ENCODE data around the gene AKAP13. TPM values are rescaled to one million over a fixed set of nuclear protein-coding genes. Genes with fewer than 3 reads are reported as not detected.
A peak's percentile ranks its signal among the peaks of the same experiment; 100 is the strongest.

The AKAP13 gene
- total RNA-seq, 1 donor from 2014 or later: 322 TPM

DNA sequence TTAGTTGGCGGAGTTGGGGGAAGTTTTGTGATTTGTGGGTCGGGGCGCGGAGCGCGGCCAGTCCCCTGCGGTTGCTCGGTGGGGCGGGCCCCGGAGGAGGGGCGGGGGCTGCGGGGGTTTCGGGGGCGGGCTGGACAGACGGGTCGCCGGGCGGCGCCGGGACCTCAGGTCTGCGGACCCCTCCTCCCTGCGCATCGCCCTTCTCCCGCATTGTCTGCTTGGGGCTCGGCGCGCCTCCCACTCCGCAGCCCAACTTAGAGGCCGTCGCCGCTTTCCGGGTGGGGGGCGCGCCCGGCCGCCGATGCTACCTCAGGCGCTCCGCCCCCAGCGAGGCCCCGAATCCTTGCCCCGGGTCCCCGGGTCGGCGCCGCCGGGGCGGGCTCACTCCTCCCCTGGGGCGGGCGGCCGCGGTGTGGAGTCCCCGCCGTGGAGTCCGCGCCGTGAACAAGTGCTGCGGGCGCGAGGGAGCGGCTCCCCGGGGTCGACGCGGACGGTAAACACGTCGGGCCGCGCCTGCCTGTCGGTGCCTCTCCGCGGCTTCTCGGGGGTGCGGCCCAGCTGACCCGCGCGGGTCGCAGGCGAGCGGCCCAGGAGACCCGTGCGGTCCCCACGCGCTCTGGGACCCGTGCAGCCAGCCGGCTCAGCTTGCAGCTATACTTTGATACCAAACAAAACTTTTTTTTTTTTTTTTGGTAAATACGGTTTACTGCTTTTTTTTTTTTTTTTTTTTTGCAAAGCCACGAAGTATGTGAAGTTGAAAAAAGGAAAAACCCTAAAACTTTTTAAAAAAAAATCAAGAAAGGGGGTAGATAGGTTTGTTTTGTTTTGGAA lies 624 bp downstream of the AKAP13 start:
- peak; percentile 77 for DNase-seq
- intact Hi-C loops (cut with DNase I): loop anchor here (10.0 kb wide), 1 partner anchor 194 kb away; no protein-coding TSS in a partner anchor

DNA sequence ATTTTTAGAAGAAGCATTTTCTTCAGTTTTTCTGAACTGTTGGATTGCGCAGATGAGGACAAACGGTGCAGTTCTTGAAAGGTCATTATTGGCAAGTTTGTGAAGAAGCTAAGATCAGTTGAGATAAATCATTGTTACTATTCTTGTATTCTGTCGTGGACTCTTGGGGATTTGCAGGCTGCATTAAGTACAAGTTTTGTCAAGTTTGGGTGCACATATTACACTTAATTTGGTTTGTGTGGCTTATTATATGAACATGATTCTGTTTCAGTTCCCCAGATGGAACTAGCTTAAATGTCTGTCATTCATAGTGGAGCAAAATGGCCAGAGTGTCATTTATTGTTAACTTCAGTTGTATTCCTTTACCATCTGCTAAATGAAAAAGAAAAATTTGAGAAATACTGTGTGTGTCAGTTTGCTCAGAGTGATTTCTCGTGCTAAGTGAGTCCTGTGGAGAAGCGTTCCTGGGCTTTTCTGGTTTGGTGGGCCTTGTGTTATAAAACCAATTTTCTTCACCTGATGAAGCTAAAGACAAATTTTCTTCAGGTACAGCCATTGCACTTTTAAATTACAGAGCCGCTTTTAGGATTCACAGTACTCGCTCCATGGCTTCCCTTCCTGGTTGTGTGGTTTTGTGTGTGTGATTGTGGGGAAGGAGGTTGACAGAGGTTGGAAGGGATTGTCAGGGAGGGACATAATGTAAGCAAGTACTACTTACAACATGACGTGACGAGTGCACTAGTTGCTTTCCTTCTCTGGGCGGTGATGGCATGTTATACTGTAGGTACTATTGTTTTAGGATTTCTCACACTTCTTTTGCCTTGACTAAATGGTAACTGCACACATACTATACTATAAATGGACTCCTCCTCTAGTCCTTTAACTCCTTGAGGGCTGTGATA lies 1.7 kb downstream of the AKAP13 start:
- intact Hi-C loops (cut with DNase I): loop anchor here (10.0 kb wide), 1 partner anchor 193 kb away; no protein-coding TSS in a partner anchor
- ATAC-seq (ENCODE audit: poor library complexity) (no peak), DNase-seq (no peak)

More for the DNA sequence above, 624 bp downstream of the AKAP13 start:
- peak; percentile 69 for ATAC-seq (ENCODE audit: poor library complexity)

DNA sequence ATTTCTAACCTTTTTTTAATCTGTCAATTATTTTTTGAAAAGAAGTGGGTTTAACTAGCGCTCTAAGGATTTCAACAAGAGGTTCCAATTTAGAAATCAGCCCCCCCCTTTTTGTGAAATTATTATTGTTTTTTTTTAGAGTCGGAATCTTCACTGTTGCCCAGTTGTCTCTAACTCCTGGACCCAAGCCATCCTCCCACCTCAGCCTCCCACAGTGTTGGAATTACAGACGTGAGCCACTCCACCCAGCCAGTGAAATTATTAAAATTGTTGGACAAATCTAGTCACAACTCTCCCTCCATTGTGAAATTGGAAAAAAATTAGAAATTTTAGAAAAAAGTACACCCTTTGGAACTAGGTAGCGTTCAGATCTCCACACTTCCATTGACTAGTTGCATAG lies 2.5 kb downstream of the AKAP13 start:
- DNase-seq (no peak), ATAC-seq (ENCODE audit: poor library complexity) (no peak)
- intact Hi-C loops (cut with DNase I): loop anchor here (10.0 kb wide), 1 partner anchor 192 kb away; no protein-coding TSS in a partner anchor

DNA sequence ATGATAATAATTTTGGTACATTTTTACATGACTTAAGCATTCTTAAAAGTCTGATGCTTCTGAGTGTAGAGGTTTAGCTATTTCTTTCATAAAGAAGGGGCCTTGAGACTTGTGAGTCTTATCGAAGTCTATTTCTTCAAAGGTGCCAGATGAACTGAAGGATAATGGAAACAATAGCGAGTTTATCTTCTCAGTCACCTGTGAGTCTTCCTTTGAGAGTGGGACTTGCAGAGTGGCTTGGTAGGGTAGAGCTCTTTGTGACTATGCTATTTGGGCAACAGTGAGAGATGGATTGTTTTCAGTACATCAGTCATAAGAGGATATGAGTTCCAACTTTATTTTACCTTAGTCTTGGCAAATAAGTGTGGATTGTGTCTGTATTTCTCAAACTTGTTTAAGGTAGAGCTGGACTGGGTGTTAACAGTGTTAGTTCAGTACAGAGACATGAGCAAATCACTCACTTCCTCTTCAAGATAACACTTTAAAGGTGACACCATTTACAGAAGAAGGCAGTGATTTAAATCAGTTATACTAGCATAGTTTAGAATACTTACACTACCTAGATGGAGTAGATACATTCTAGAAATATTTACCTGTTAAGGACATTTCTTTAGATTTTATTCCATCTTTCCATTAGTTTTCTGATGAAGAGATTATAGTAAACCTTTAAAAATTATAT lies 3.2 kb downstream of the AKAP13 start:
- intact Hi-C loops (cut with DNase I): loop anchor here (10.0 kb wide), 1 partner anchor 191 kb away; no protein-coding TSS in a partner anchor
- no peak for DNase-seq
- ATAC-seq (ENCODE audit: poor library complexity): no peak

DNA sequence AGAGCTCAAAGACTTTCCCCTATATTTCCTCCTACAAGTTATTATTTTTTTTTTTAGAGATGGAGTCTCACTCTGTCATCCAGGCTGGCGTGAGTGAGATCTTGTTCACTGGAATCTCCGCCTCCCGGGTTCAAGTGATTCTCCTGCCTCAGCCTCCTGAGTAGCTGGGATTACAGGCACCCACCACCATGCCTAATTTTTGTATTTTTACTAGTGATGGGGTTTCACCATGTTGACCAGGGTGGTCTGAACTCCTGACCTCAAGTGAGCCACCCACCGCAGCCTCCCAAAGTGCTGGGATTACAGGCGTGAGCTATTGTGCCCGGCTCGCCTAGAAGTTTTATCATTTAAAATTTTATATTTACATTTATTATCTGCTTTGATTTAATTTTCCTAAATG lies 5.9 kb downstream of the AKAP13 start:
- ATAC-seq (ENCODE audit: poor library complexity) (no peak), DNase-seq (no peak)
- intact Hi-C loops (cut with DNase I): loop anchor here (10.0 kb wide), 1 partner anchor 189 kb away; no protein-coding TSS in a partner anchor

DNA sequence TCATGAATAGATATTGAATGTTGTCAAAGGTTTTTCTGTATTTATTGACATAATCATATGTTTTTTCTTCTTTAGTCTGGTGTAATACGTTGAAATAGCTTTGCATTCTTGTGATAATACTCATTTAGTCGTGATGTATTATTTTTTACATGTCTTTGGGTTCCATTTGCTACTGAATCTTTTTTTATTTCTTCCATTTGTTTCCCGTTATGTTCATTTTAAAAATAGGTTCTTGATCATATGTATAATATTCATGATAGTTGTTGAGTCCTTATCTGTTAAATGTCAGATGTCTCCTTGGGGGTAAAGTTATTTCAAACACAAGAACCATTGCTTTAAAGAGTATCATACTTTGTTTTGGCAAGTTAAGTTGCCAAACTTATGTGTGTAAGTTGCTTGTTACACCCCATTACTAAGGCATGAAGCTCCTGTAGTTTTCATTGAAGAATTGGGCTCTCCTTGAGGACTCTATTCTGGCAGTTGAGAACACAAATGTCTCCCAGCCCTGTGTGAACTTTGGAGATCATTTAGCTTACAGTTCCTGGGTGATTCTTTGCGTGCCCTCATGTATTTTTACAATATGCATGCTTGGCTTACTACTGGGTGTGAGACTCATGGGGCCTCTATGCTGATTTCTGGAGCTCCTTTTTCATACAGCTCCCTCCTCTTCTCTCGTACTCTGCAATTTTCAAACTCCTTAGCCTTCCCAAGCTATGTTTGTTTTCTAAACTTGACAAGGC lies 8.3 kb downstream of the AKAP13 start:
- intact Hi-C loops (cut with DNase I): loop anchor here (10.0 kb wide), 1 partner anchor 186 kb away; no protein-coding TSS in a partner anchor
- ATAC-seq (ENCODE audit: poor library complexity) (no peak), DNase-seq (no peak)

DNA sequence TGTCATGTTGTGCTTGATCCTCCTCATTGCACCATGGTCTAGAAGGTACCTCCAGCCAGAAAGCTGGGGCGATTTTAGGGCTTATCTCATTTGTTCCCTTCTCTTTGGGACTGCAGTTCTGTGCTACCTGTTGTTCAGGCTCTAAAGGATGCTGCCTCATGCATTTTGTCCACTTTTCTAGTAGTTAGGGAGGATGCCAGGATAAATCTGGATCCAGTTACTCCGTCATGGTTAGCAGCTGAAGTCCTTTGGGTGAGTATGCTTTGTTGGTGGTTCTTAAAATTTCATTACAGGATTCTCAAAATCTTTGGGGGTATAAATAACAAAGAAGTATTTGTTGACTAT lies 8.9 kb downstream of the AKAP13 start:
- no peak for DNase-seq
- ATAC-seq (ENCODE audit: poor library complexity): no peak
- intact Hi-C loops (cut with DNase I): loop anchor here (10.0 kb wide), 1 partner anchor 186 kb away; no protein-coding TSS in a partner anchor

DNA sequence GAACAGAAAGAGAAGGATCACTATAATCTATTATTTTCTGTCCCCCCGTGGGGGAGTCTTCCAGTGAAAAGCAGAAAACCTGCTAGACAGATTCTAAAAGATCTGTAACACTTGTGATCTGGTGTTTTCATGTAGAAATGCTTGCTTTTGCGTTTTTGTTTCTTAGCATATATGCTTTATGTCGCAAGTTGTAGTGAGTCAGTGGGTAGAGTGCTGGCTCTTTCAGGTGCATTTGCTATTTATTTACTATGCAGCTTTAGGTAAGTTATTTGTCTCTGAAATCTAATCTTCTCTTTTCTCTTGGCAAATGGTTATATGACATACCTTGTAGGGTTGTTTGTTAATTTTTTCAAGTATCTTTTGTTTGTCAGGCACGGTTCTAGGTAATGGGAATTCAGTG lies 9.4 kb downstream of the AKAP13 start:
- no peak for DNase-seq
- no peak for ATAC-seq (ENCODE audit: poor library complexity)
- intact Hi-C loops (cut with DNase I): loop anchor here (10.0 kb wide), 1 partner anchor 185 kb away; no protein-coding TSS in a partner anchor

DNA sequence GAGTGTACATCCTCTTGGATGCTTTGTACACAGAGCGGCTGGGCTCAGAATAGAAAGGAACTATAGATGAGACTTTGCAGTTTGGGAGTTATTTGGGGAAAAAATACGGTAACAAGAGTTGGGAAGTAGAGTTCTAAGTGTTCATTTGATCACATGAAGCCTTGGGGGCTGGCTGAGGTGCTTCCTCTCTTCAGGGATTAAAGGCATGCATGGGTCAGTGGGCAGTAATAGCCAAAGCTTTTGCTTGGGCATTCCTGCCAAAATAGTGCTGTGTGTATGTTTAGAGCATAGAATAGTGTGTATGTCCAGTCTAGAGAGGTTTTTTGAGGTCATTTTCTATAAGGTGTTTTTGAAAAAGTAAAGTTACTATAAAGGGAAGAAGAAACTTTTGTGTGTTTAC lies 12.8 kb downstream of the AKAP13 start:
- no peak for ATAC-seq (ENCODE audit: poor library complexity)

DNA sequence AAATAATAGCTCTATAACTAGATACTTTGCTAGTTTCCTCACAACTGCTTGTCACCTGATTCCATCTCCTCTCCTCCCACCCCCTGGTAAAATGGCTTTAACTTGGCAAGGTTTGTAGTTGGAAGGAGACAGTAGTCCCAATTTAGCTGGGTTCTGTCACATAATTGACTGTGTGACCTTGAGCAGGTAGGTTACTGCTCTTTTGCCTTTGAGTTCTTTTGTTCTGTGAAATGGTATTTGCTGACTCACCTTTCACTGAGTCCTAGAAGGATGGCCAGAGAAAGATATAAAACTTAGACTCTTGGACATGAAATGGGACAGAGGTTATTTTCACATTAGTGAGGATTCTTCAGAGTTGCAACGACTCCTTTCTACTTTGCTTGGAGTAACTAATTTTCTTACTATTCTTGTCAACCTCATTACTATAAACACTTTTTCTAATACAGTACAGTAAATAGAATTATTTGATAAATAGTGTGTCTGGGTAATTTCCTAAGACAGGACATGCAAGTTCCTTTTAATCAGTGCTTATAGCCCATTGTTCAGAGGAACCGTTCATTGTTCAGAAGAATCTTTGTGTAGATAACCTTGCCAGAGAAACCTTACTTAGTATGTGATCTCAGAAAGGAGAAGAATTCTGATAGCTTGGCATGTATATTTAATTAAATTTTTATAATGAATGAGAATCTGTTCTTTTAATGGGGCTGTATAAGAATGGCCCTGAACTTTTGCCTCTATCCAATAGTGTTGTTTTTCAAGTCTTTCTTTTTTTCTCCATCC lies 14.3 kb downstream of the AKAP13 start:
- DNase-seq (no peak), ATAC-seq (ENCODE audit: poor library complexity) (peak; percentile 36)
- intact Hi-C loops (cut with DNase I): no loop called here

More for the DNA sequence above, 12.8 kb downstream of the AKAP13 start:
- no peak for DNase-seq
- intact Hi-C loops (cut with DNase I): no loop called here

DNA sequence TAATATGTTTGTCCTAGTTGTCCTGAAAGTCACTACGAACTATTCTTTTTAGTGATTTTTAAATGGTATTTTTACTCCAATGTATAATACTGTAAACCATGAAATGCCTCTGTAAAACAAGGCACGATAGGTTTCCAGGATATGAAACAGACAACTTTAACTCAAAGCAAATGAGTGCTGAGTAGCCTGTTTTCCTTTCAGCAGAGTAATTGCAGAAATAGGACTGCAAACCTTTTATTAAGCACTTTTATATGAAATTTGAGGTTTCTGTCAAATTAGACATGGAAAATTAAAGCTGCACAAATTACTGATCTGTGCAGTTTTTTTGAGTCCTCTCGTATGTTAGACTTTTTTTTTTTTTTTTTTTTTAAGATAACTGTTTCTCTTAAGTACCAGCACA lies 16.2 kb downstream of the AKAP13 start:
- ATAC-seq (ENCODE audit: poor library complexity) (no peak), DNase-seq (no peak)
- intact Hi-C loops (cut with DNase I): no loop called here

DNA sequence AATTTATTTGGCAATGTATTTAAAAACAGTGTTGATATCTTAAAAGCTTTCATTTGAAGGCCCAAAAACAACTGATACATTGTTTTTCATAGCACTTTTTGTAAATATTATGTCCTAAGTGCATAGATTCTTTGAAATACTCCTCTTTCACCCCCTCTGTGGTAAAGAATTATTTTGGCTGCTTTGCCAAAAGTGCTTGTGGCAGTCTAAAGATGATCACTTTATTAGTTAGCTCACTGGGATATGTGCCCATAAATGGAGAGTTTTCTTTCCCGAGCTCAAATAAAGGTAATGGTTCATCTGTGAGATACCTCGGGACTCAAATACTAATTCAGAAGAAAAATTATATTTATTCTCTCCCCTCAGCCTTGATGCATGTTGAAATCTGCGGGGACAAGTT lies 16.7 kb downstream of the AKAP13 start:
- DNase-seq (no peak), ATAC-seq (ENCODE audit: poor library complexity) (no peak)
- intact Hi-C loops (cut with DNase I): no loop called here

DNA sequence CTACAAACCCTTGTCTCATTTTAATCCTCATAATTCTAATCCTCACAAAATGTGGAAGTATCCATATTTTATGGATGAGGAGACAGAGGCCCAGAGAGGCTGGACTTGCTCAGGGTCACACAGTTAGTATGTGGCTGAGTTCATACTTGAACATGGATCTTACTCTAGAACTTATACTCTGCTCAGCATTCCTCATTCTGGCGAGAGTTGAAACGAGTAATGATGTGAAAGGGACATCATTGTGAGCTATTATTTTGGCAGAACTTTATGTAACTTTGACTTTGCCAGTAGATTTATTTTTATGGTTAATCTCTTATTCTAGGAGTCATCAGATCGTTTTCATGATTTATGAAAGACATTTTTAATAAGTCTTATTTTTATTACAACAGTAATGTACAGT lies 17.5 kb downstream of the AKAP13 start:
- DNase-seq: no peak
- ATAC-seq (ENCODE audit: poor library complexity): no peak

DNA sequence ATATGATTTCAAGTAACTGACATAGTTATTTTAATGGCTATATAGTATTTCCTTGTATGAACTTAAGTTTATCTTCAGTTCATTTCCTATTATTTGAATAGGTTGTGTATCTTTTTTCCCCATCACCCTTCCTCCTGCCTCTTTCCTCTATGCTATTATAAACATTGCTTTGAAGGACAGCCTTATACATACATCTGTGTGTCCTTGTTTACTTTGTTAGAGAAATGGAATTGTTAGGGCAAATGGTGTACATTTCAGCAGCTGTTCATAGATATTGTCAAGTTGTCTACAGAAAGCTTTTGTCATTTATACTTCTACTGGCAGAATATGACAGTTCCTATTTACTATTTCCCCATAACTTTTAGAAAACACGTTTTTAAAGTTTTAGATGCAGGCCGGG lies 18.4 kb downstream of the AKAP13 start:
- intact Hi-C loops (cut with DNase I): no loop called here
- DNase-seq: no peak
- ATAC-seq (ENCODE audit: poor library complexity): no peak

More for the DNA sequence above, 17.5 kb downstream of the AKAP13 start:
- intact Hi-C loops (cut with DNase I): no loop called here

DNA sequence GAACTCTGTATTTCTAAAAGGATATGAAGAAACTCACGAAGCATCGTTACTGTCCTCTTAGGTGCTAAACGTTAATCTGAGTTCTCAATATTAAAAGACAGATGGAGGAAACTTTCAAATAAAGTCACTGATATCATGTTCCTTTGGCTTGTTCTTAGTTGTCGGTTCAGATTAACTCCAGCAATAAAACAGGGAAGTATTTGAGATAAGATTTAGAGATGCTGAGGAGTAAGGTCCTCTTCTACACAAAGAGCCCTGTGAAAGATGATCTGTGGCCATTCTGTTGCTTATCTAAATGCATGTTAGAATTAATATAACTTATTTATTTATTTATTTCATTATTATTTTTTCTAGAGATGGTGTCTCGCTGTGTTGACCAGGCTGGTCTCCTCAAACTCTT lies 19.2 kb downstream of the AKAP13 start:
- intact Hi-C loops (cut with DNase I): no loop called here
- no peak for DNase-seq
- ATAC-seq (ENCODE audit: poor library complexity): no peak

DNA sequence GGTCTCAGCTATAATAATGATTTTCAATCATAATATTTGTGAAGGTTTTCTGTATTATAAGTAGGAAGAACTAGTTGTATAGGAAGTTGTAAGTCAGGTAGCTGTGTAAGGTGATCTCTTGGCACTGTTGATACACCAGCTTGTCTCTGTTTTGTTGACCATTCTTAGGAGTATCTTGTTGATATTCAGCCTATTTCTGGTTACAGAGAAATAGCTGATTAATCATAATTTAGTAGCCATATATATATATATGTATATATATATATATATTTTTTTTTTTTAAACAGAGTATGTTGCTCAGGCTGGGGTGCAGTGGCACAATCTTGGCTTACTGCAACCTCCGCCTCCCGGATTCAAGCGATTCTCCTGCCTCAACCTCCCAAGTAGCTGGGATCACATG lies 20.2 kb downstream of the AKAP13 start:
- DNase-seq: no peak
- no peak for ATAC-seq (ENCODE audit: poor library complexity)
- intact Hi-C loops (cut with DNase I): no loop called here

DNA sequence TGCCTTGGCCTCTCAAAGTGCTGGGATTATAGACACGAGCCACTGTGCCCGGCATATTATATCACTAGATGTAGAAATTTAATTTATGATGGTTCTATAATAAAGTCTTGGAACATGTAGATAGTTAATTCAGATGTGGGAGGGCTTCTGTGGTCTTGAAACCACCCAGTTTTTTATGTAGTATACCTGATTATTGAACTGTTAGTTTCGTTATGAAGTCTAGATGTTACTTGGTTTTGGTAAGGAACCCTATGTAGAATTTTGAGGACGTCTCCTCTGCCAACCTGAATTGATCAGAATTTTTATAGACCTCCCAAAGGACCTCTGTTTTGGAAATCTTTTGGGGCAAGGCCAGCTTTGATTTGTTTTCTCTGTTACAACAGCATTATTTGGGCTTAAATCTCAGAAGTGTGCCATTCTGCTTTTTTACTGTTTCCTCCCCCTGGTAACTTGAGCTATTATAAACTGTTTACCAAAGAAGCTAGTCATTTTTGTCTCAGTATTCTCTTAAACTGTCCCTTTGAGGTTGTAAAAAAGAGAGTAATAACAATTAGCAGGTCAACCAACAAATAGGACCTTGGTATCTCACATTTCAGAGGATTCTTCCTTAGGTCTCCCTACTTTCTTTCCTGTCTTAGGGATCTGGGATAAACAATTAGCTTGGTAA lies 20.8 kb downstream of the AKAP13 start:
- no peak for DNase-seq
- ATAC-seq (ENCODE audit: poor library complexity): no peak
- intact Hi-C loops (cut with DNase I): no loop called here
